Activated T-cell treated with anti-CD3 and anti-CD28 coated beads, Interleukin-2, amount 50 U/mL, for 72 hours (primary cell): ENCODE data around the gene CHST11. TPM values are rescaled to one million over a fixed set of nuclear protein-coding genes. Genes with fewer than 3 reads are reported as not detected.

Experiments used
- ATAC-seq, 2 donors: fragments of 150-1000 bp; cut with Tn5 transposase; replicated peaks in 1 of 2; 2 replicates each; pipeline ENCODE4 v1.10.0; 2021; ENCODE audit warnings: moderate library complexity in 2 of 2, mild to moderate bottlenecking in 1 of 2
- DNase-seq, 2 donors: peaks; one replicate each; pipeline ENCODE4 v3.0.0; 2021 to 2022; ENCODE audit warnings: mixed read lengths in 1 of 2
- H3K27ac Mint-ChIP-seq: one replicate; pipeline ENCODE4 v1.8.0; 2022; ENCODE audit warnings: mild to moderate bottlenecking, moderate library complexity, mixed read lengths
- H3K27me3 Mint-ChIP-seq: one replicate; pipeline ENCODE4 v1.8.0; 2022; ENCODE audit warnings: low read depth, mixed read lengths
- H3K36me3 Mint-ChIP-seq, 2 donors: one replicate each; pipeline ENCODE4 v1.8.0; 2022; ENCODE audit warnings: mixed read lengths in 2 of 2, mild to moderate bottlenecking in 1 of 2; ENCODE audit not compliant: insufficient read depth in 2 of 2
- H3K4me1 Mint-ChIP-seq: one replicate; pipeline ENCODE4 v1.8.0; 2022; ENCODE audit warnings: low read depth, mixed read lengths
- H3K4me3 Mint-ChIP-seq, 2 donors: one replicate each; pipeline ENCODE4 v1.8.0; 2022; ENCODE audit warnings: mild to moderate bottlenecking in 2 of 2, mixed read lengths in 2 of 2, moderate library complexity in 2 of 2
- H3K9me3 Mint-ChIP-seq, 2 donors: one replicate each; pipeline ENCODE4 v1.8.0; 2022; ENCODE audit warnings: mixed read lengths in 2 of 2
- total RNA-seq, 2 donors: library from RNA; stranded (reverse); gene quantifications; one replicate each; pipeline ENCODE4 v1.2.3, GENCODE V29; 2022

Gene CHST11
- total RNA-seq, 2 donors from 2014 or later: 47.2 to 57.7 TPM

DNA sequence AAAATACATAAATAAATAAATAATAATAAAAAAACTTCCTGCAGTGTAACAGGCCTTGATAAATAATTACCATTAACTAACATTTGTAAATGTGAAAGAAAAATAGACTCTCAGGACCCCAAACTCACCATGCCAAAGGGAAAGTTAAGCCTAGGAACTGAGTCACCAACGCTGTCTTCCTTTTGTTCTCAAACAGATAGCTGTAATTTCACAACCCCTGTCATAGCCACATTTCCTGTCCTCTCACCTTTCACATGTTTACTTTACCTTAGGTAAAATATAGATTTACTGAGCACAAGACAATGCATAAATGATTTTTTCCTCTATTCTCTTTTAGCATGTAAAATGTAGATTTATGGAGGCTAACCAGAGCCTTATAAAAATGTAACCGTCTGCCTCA, 35.9 kb upstream of the CHST11 start:
- Mint-ChIP-seq H3K27me3 (no peaks in the 10 kb centered on the region), H3K4me3 (peak overlapping the region in 1 of 2 donors; percentile 14), H3K27ac (no peak overlapping the region), H3K9me3 (peaks cover 3 to 6% of the 10 kb centered on the region in 2 donors), H3K4me1 (peaks cover 30% of the 10 kb centered on the region), H3K36me3 (peaks cover 0 to 5% of the 10 kb centered on the region in 2 donors)
- ATAC-seq: peak; percentile 96 to 97
- DNase-seq: peak; percentile 28 to 34

DNA sequence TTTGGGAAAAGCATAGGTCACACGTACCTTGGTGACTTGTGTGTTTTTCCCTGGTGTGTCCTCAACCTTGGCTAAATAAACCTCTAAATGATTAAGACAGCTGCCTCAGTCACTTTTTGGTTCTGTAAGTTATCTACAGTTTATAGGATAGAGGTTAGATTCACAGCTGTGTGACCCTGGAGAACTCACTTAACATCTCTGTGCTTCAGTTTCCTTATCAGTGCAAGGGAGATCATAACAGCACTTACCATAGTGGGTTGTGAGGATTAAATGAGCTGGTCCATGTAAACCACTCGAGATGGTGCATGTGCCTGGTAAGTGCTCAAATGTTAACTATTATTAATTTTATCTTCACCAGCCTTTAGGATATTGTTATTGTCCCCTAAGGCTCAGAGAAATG, 35.4 kb upstream of the CHST11 start:
- no peaks in the 10 kb centered on the region for H3K27me3 Mint-ChIP-seq
- no peak overlapping the region for H3K27ac Mint-ChIP-seq
- peaks cover 3 to 7% of the 10 kb centered on the region in 2 donors for H3K9me3 Mint-ChIP-seq
- peak overlapping the region in 1 of 2 donors; percentile 14 for H3K4me3 Mint-ChIP-seq
- peak in 1 of 2 donors; percentile 21 for ATAC-seq
- H3K36me3 Mint-ChIP-seq: peaks cover 0 to 5% of the 10 kb centered on the region in 2 donors
- peaks cover 30% of the 10 kb centered on the region for H3K4me1 Mint-ChIP-seq
- DNase-seq: no peak

DNA sequence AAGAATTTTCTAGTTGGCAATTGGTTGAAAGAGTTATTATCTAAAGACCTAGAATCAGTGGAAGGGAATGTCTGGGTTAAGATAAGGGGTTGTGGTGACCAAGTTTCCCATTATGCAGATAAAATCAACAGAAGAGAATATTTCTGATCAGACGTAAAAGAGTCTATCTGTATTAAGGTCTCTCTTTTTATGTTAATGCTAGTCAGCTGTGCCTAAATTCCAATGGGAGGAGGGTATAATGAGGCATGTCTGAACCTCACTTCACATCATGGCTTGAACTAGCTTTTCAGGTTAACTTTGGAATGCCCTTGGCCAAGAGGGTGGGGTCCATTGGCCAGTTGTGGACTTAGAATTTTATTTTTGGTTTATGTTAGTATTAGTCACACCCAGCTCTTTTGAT, 34.3 kb upstream of the CHST11 start:
- peaks cover 0 to 5% of the 10 kb centered on the region in 2 donors for H3K36me3 Mint-ChIP-seq
- peaks cover 41% of the 10 kb centered on the region for H3K4me1 Mint-ChIP-seq
- H3K9me3 Mint-ChIP-seq: peaks cover 3 to 7% of the 10 kb centered on the region in 2 donors
- H3K4me3 Mint-ChIP-seq: no peak overlapping the region
- ATAC-seq (no peak), DNase-seq (no peak)
- no peak overlapping the region for H3K27ac Mint-ChIP-seq
- no peaks in the 10 kb centered on the region for H3K27me3 Mint-ChIP-seq

DNA sequence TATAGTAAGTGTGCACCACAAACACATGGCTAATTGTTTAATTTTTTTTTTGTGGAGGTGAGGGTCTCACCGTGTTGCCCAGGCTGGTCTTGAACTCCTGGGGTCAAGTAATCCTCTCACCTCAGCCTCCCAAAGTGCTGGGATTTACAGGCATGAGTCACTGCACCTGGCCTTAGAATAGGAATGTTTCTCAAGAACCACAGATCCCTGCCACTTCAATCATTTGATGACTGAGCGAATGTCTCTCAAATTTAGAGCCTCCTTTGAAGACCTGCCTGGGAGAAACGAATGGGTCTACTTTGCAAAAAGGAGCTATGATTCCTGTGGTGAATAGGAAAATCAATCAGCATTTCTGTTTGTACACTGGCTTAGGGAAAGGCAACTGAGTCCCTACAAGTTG, 33.5 kb upstream of the CHST11 start:
- H3K4me1 Mint-ChIP-seq: peaks cover 48% of the 10 kb centered on the region
- no peak for DNase-seq
- no peaks in the 10 kb centered on the region for H3K27me3 Mint-ChIP-seq
- no peak overlapping the region for H3K27ac Mint-ChIP-seq
- peaks cover 0 to 5% of the 10 kb centered on the region in 2 donors for H3K36me3 Mint-ChIP-seq
- peaks cover 3 to 9% of the 10 kb centered on the region in 2 donors for H3K9me3 Mint-ChIP-seq
- H3K4me3 Mint-ChIP-seq: no peak overlapping the region
- no peak for ATAC-seq

DNA sequence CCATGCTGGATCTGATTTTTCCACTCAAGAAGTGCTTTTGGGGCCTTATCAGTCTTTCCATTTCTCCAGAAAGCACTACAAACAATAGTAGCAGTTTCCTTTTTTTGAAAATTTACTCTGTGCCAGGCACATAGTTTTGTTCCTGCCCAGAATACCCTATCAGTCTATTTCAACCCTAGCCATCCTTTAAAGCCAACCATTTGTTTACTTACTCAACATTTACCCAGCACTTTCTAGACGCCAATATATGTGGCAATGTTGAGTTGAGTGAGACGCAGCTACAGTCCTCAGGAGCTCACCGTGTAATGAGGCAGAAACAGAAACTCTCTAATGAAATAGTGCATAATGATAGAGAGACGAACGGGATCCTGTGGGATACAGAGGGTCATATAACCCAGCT, 32.9 kb upstream of the CHST11 start:
- peaks cover 0 to 8% of the 10 kb centered on the region in 2 donors for H3K36me3 Mint-ChIP-seq
- peaks cover 48% of the 10 kb centered on the region for H3K4me1 Mint-ChIP-seq
- no peaks in the 10 kb centered on the region for H3K27me3 Mint-ChIP-seq

DNA sequence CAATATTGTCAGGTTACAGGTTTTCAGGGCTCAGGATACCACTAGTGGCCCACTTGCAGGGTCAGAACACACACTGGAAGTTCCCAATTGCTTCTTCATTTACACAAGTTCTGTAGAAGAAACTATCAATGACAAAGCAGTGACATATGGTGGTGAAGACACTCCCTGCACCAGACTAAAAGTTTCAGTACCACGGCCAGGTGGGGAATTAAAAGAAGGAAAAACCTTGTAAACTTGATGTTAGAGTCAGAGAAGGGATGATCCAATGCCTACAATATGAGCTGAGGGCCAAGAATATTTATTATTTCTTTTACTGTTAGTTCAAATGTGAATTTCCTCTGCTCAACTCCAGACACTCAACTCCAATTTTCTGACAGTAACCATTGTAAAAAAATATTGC, 31.8 kb upstream of the CHST11 start:
- Mint-ChIP-seq H3K36me3 (peaks cover 0 to 8% of the 10 kb centered on the region in 2 donors), H3K4me1 (peaks cover 48% of the 10 kb centered on the region), H3K27ac (no peak overlapping the region), H3K4me3 (no peak overlapping the region), H3K27me3 (no peaks in the 10 kb centered on the region), H3K9me3 (peaks cover 3 to 11% of the 10 kb centered on the region in 2 donors)
- no peak for ATAC-seq
- no peak for DNase-seq

More for the DNA sequence above, 32.9 kb upstream of the CHST11 start:
- no peak for ATAC-seq
- Mint-ChIP-seq H3K9me3 (peaks cover 3 to 11% of the 10 kb centered on the region in 2 donors), H3K27ac (no peak overlapping the region), H3K4me3 (no peak overlapping the region)
- no peak for DNase-seq

DNA sequence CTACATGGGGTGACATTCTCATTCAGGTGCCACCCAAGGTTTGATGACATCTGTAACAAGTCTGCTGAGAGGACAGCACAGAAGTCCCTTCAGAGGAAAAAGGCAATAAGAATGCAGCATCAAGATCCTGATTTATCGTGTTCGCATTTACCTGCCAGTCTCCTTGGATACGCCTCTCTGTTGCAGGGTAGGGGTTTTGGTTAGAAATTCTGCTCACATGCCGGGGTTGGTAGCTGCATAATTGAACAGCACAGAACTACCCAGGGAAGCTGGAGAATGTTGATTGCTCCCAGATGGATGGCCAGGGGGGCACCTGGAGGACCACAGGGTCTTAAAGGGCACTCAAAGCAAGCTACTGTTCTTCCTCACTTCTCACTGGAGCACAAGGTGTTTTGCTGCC, 31.1 kb upstream of the CHST11 start:
- no peaks in the 10 kb centered on the region for H3K27me3 Mint-ChIP-seq
- DNase-seq: no peak
- H3K4me1 Mint-ChIP-seq: peaks cover 45% of the 10 kb centered on the region
- no peak overlapping the region for H3K4me3 Mint-ChIP-seq
- no peak overlapping the region for H3K27ac Mint-ChIP-seq
- H3K9me3 Mint-ChIP-seq: peaks cover 3 to 11% of the 10 kb centered on the region in 2 donors
- peaks cover 0 to 8% of the 10 kb centered on the region in 2 donors for H3K36me3 Mint-ChIP-seq
- ATAC-seq: no peak

DNA sequence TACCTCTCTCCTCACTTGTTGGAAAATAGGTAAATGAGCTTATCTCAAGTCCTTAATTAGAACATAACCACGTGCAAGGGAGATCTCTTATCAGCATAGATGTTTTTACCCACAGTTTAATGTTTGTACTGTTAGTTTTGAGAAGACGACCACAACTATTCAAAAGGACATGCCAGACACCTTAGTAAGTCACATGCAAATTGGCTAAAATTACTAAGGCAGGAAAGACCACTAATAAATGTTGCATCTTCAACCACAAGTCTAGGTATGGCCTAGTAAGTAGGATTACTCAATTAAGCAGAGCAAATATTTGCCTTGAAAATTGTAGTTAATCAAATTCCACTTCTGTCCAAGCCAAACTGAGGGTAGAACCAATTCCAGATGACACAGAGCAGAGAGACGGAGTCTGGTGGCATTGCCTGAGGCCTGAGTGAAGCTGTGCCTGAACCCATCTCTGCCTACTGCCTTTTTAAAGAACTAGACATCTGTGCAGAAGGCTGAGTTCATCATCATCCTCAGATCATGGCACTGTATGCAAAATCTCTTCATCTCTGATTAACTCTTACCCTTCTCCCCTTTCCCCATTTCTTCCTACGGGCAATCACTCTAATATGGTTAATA, 29.7 kb upstream of the CHST11 start:
- H3K36me3 Mint-ChIP-seq: peaks cover 0 to 6% of the 10 kb centered on the region in 2 donors
- no peak for DNase-seq
- no peak overlapping the region for H3K27ac Mint-ChIP-seq
- no peak overlapping the region for H3K4me3 Mint-ChIP-seq
- ATAC-seq: peak; percentile 50 to 55
- no peaks in the 10 kb centered on the region for H3K27me3 Mint-ChIP-seq
- H3K9me3 Mint-ChIP-seq: peaks cover 3 to 11% of the 10 kb centered on the region in 2 donors
- H3K4me1 Mint-ChIP-seq: peaks cover 34% of the 10 kb centered on the region

DNA sequence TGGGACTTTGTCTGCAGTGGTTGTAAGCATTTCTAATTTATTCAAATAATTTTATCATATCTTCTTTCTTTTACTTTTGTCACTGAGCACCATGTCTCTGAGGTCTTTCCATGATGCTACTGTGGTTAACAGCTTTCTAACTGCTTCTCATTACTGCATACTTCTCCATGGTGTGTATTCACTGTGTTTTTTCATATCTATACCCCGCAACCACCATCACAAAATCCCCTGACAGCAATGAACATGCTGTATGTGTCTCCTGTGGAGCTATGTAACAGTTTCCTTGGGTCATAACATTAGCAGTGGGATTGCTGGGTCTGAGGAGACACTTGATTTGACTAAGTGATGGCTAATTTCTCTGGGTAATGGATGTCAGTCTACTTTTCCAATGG, 29.2 kb upstream of the CHST11 start:
- DNase-seq (peak; percentile 32 to 55), ATAC-seq (peak; percentile 98)
- Mint-ChIP-seq H3K4me1 (peaks cover 34% of the 10 kb centered on the region), H3K9me3 (peaks cover 3 to 11% of the 10 kb centered on the region in 2 donors), H3K4me3 (no peak overlapping the region), H3K27me3 (no peaks in the 10 kb centered on the region), H3K36me3 (peaks cover 0 to 3% of the 10 kb centered on the region in 2 donors), H3K27ac (peak overlapping the region; percentile 66)

DNA sequence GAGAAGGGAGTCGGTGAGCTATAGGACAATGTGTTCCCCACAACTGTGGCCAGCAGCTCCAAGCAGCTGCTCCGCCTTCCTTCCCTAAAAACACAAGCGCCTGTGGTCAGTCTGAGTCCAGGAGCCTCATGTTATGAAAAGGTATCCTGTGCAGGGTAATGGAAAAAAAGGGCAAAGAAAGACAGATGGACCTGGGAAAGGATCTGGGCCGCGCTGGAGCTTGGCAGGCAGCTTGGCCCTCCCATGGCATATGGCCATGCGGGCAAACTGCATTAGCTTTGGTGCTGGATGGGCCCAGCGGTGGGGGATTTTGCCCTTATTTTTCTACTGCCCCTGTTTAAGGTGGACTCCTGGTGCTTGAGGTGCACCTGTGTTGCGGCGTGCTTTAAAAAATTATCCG, 23.7 kb upstream of the CHST11 start:
- ATAC-seq: no peak
- Mint-ChIP-seq H3K4me3 (no peak overlapping the region), H3K27me3 (peaks cover 5% of the 10 kb centered on the region), H3K4me1 (peaks cover under 1% of the 10 kb centered on the region), H3K27ac (no peak overlapping the region), H3K9me3 (peaks cover 0 to 4% of the 10 kb centered on the region in 2 donors), H3K36me3 (peaks cover 0 to 3% of the 10 kb centered on the region in 2 donors)
- no peak for DNase-seq

DNA sequence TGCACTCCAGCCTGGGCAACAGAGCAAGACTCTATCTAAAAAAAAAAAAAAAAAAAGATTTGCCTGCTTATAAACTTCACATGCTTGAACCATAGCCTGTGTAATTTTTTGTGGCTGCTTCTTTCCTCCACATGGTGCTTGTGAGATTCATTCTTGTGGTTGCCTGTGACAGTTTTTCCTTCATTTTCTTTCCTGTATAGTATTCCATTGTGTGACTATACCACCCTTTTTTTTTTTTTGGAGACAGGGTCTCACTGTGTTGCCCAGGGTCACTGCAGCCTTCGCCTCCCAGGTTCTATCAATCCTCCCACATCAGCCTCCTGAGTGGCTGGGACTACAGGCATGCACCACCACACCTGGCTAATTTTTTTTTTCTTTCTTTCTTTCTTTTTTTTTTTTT, 22.6 kb upstream of the CHST11 start:
- Mint-ChIP-seq H3K4me3 (no peak overlapping the region), H3K27ac (no peak overlapping the region), H3K36me3 (no peaks in the 10 kb centered on the region), H3K4me1 (no peaks in the 10 kb centered on the region), H3K9me3 (no peaks in the 10 kb centered on the region), H3K27me3 (peaks cover 5% of the 10 kb centered on the region)
- no peak for ATAC-seq
- no peak for DNase-seq

DNA sequence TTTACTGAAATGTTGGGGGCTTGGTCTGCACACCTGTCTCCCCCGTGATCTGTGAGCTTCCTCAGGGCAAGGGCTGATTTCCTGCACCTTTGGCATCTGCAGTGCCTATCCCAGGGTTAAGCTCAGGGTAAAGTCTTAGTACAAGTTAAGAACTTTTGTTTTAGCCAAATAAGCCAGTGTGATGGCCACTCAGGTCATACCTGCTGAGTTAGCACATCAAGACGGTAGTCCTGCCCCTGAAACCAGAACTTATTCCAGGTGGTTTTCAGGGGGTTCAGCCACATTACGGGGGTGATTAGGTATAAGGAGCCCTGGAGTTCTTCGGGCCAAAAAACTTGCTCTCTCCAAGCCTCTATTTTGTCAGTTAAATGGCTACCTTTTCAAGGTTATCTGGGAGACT, 21.6 kb upstream of the CHST11 start:
- ATAC-seq: no peak
- Mint-ChIP-seq H3K9me3 (no peaks in the 10 kb centered on the region), H3K4me3 (no peak overlapping the region), H3K27ac (no peak overlapping the region), H3K4me1 (no peaks in the 10 kb centered on the region), H3K27me3 (peaks cover 5% of the 10 kb centered on the region), H3K36me3 (no peaks in the 10 kb centered on the region)
- DNase-seq: no peak

DNA sequence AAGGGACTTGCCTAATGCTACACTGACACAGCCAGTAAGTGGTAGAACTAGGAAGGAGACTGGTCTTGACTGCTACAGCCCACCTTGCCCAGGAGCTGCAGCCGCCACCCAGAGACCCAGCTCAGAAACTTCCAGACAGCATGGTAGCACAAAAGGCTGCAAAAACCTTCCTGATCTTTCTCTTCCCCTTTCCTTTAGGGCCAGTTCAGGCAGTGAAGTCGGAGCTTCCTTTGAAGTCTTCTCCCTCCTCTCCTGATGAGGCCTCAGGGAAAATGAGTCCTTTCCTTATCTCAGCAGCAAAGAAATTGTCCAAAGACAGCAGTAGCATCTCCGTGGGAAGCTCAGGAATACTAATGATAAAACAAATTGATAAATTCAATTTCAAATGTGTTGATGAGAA, 21.0 kb upstream of the CHST11 start:
- Mint-ChIP-seq H3K4me1 (no peaks in the 10 kb centered on the region), H3K4me3 (no peak overlapping the region), H3K27me3 (peaks cover 5% of the 10 kb centered on the region), H3K27ac (no peak overlapping the region), H3K36me3 (no peaks in the 10 kb centered on the region), H3K9me3 (no peaks in the 10 kb centered on the region)
- DNase-seq: no peak
- no peak for ATAC-seq

DNA sequence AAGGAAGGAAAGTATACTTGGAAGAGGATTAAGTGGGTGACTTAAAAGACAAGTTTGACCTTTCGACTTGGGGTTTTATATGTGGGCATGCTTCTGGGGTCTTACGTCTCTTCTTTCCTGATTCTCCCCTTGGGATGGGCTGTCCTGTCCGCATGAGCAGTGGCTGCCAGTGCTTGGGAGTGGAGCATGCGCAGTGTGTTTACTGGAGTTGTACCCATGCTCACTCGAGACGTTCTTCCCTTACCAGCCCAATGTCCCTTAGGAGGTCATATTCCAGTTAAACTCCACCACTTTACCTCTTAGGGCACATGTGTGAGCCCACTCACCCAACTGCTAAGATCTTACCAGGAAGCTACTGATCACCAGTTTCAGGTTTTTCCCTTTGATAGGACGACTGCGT, 20.0 kb upstream of the CHST11 start:
- ATAC-seq (no peak), DNase-seq (no peak)
- Mint-ChIP-seq H3K27me3 (peaks cover 5% of the 10 kb centered on the region), H3K4me3 (no peak overlapping the region), H3K9me3 (no peaks in the 10 kb centered on the region), H3K36me3 (no peaks in the 10 kb centered on the region), H3K27ac (no peak overlapping the region), H3K4me1 (no peaks in the 10 kb centered on the region)
